Measurements from ENCODE around the gene REM2. TPM values are rescaled to one million over a fixed set of nuclear protein-coding genes. Genes with fewer than 3 reads are reported as not detected.
"Not testable (repeated sequence)": the region's sequence is repeated elsewhere in the genome, so short reads cannot be mapped to it uniquely, and the experiment has no call there.

REM2 gene
- total RNA-seq, 1 donor = 2.1 TPM

- Histone ChIP-seq H3K27me3 (ENCODE audit: insufficient read depth, low read length) (no peaks in the 10 kb centered on the region), H3K4me1 (ENCODE audit: insufficient read depth, low read length) (peaks cover 11% of the 10 kb centered on the region), H3K9me3 (ENCODE audit: low read depth, low read length) (no peaks in the 10 kb centered on the region), H3K4me3 (ENCODE audit: low read length) (no peak overlapping the region)
Measured at GRCh38 chr14:22893706-22894105, 10.7 kb downstream of the REM2 start.

GRCh38 chr14:22895402-22895801 lies 12.4 kb downstream of the REM2 start:
- H3K4me3 ChIP-seq (ENCODE audit: low read length) = no peak overlapping the region
- peaks cover 5% of the 10 kb centered on the region for H3K4me1 ChIP-seq (ENCODE audit: insufficient read depth, low read length)
- no peaks in the 10 kb centered on the region for H3K9me3 ChIP-seq (ENCODE audit: low read depth, low read length)
- H3K27me3 ChIP-seq (ENCODE audit: insufficient read depth, low read length) = no peaks in the 10 kb centered on the region

GRCh38 chr14:22896356-22896755 lies 13.3 kb downstream of the REM2 start:
- no peaks in the 10 kb centered on the region for H3K9me3 ChIP-seq (ENCODE audit: low read depth, low read length)
- H3K27me3 ChIP-seq (ENCODE audit: insufficient read depth, low read length) = no peaks in the 10 kb centered on the region
- peaks cover 5% of the 10 kb centered on the region for H3K4me1 ChIP-seq (ENCODE audit: insufficient read depth, low read length)
- no peak overlapping the region for H3K4me3 ChIP-seq (ENCODE audit: low read length)

GRCh38 chr14:22896760-22897159 lies 13.7 kb downstream of the REM2 start:
- Histone ChIP-seq H3K9me3 (ENCODE audit: low read depth, low read length) (no peaks in the 10 kb centered on the region), H3K27me3 (ENCODE audit: insufficient read depth, low read length) (no peaks in the 10 kb centered on the region), H3K4me3 (ENCODE audit: low read length) (no peak overlapping the region), H3K4me1 (ENCODE audit: insufficient read depth, low read length) (peaks cover 5% of the 10 kb centered on the region)

GRCh38 chr14:22897357-22897756 lies 14.3 kb downstream of the REM2 start:
- Histone ChIP-seq H3K9me3 (ENCODE audit: low read depth, low read length) (no peaks in the 10 kb centered on the region), H3K27me3 (ENCODE audit: insufficient read depth, low read length) (no peaks in the 10 kb centered on the region), H3K4me1 (ENCODE audit: insufficient read depth, low read length) (peaks cover 5% of the 10 kb centered on the region), H3K4me3 (ENCODE audit: low read length) (no peak overlapping the region)

GRCh38 chr14:22898302-22899090 lies 15.5 kb downstream of the REM2 start:
- no peaks in the 10 kb centered on the region for H3K9me3 ChIP-seq (ENCODE audit: low read depth, low read length)
- H3K27me3 ChIP-seq (ENCODE audit: insufficient read depth, low read length) = no peaks in the 10 kb centered on the region

GRCh38 chr14:22900081-22900799 lies 17.2 kb downstream of the REM2 start:
- Histone ChIP-seq H3K4me3 (ENCODE audit: low read length) (no peak overlapping the region), H3K4me1 (ENCODE audit: insufficient read depth, low read length) (peaks cover 5% of the 10 kb centered on the region), H3K27me3 (ENCODE audit: insufficient read depth, low read length) (no peaks in the 10 kb centered on the region), H3K9me3 (ENCODE audit: low read depth, low read length) (no peaks in the 10 kb centered on the region)

More at GRCh38 chr14:22898302-22899090, 15.5 kb downstream of the REM2 start:
- no peak overlapping the region for H3K4me3 ChIP-seq (ENCODE audit: low read length)
- H3K4me1 ChIP-seq (ENCODE audit: insufficient read depth, low read length) = peaks cover 5% of the 10 kb centered on the region

GRCh38 chr14:22901799-22902198 lies 18.8 kb downstream of the REM2 start:
- Histone ChIP-seq H3K27me3 (ENCODE audit: insufficient read depth, low read length) (no peaks in the 10 kb centered on the region), H3K4me3 (ENCODE audit: low read length) (no peak overlapping the region), H3K4me1 (ENCODE audit: insufficient read depth, low read length) (peaks cover 5% of the 10 kb centered on the region), H3K9me3 (ENCODE audit: low read depth, low read length) (no peaks in the 10 kb centered on the region)

- Histone ChIP-seq H3K27me3 (ENCODE audit: insufficient read depth, low read length) (no peaks in the 10 kb centered on the region), H3K9me3 (ENCODE audit: low read depth, low read length) (no peaks in the 10 kb centered on the region), H3K4me1 (ENCODE audit: insufficient read depth, low read length) (peaks cover 14% of the 10 kb centered on the region), H3K4me3 (ENCODE audit: low read length) (no peak overlapping the region)
Measured at GRCh38 chr14:22903742-22904087, 20.7 kb downstream of the REM2 start.

- Histone ChIP-seq H3K4me1 (ENCODE audit: insufficient read depth, low read length) (peaks cover 20% of the 10 kb centered on the region), H3K9me3 (ENCODE audit: low read depth, low read length) (no peaks in the 10 kb centered on the region), H3K4me3 (ENCODE audit: low read length) (no peak overlapping the region), H3K27me3 (ENCODE audit: insufficient read depth, low read length) (no peaks in the 10 kb centered on the region)
Measured at GRCh38 chr14:22905627-22906026, 22.6 kb downstream of the REM2 start.

- H3K4me1 ChIP-seq (ENCODE audit: insufficient read depth, low read length) = peaks cover 20% of the 10 kb centered on the region
- no peak overlapping the region for H3K4me3 ChIP-seq (ENCODE audit: low read length)
- no peaks in the 10 kb centered on the region for H3K27me3 ChIP-seq (ENCODE audit: insufficient read depth, low read length)
- H3K9me3 ChIP-seq (ENCODE audit: low read depth, low read length) = no peaks in the 10 kb centered on the region
Measured at GRCh38 chr14:22906073-22906472, 23.1 kb downstream of the REM2 start.

- H3K27me3 ChIP-seq (ENCODE audit: insufficient read depth, low read length) = no peaks in the 10 kb centered on the region
- H3K4me1 ChIP-seq (ENCODE audit: insufficient read depth, low read length) = peaks cover 20% of the 10 kb centered on the region
- no peak overlapping the region for H3K4me3 ChIP-seq (ENCODE audit: low read length)
- no peaks in the 10 kb centered on the region for H3K9me3 ChIP-seq (ENCODE audit: low read depth, low read length)
Measured at GRCh38 chr14:22907429-22907828, 24.4 kb downstream of the REM2 start.

GRCh38 chr14:22908601-22909000 lies 25.6 kb downstream of the REM2 start:
- Histone ChIP-seq H3K9me3 (ENCODE audit: low read depth, low read length) (no peaks in the 10 kb centered on the region), H3K4me3 (ENCODE audit: low read length) (no peak overlapping the region), H3K27me3 (ENCODE audit: insufficient read depth, low read length) (no peaks in the 10 kb centered on the region), H3K4me1 (ENCODE audit: insufficient read depth, low read length) (peaks cover 20% of the 10 kb centered on the region)

GRCh38 chr14:22910916-22911315 lies 27.9 kb downstream of the REM2 start:
- H3K4me3 ChIP-seq (ENCODE audit: low read length) = no peak overlapping the region
- no peaks in the 10 kb centered on the region for H3K9me3 ChIP-seq (ENCODE audit: low read depth, low read length)
- H3K27me3 ChIP-seq (ENCODE audit: insufficient read depth, low read length) = no peaks in the 10 kb centered on the region
- peaks cover 39% of the 10 kb centered on the region for H3K4me1 ChIP-seq (ENCODE audit: insufficient read depth, low read length)

- H3K4me1 ChIP-seq (ENCODE audit: insufficient read depth, low read length) = peaks cover 47% of the 10 kb centered on the region
- not testable (repeated sequence) for H3K27me3 ChIP-seq (ENCODE audit: insufficient read depth, low read length); H3K4me3 ChIP-seq (ENCODE audit: low read length); H3K9me3 ChIP-seq (ENCODE audit: low read depth, low read length)
Measured at GRCh38 chr14:22914836-22915235, 31.8 kb downstream of the REM2 start.
